ENCODE data around the gene CDH22.

DNA sequence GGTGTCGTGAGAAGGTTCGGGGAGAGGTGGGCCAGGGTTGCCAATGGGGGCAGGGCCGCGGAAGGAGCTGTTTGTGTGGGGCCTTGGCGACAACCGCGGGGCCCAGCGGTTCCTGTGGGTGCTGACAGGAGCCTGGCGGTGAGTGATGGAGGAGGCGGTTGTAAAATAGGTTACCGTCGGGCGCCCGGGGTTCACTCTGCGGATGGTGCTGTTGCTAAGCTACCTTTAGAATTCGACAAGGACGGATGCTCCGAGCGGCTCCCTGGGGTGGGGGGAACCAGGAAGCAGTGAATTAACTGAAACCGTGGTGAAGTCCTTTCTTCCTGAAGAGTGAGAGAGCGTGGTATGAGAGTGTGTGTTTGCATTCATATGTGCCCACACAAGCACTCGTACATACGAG is 61.7 kb downstream of the CDH22 start:
- TF ChIP-seq, protein P1, sequence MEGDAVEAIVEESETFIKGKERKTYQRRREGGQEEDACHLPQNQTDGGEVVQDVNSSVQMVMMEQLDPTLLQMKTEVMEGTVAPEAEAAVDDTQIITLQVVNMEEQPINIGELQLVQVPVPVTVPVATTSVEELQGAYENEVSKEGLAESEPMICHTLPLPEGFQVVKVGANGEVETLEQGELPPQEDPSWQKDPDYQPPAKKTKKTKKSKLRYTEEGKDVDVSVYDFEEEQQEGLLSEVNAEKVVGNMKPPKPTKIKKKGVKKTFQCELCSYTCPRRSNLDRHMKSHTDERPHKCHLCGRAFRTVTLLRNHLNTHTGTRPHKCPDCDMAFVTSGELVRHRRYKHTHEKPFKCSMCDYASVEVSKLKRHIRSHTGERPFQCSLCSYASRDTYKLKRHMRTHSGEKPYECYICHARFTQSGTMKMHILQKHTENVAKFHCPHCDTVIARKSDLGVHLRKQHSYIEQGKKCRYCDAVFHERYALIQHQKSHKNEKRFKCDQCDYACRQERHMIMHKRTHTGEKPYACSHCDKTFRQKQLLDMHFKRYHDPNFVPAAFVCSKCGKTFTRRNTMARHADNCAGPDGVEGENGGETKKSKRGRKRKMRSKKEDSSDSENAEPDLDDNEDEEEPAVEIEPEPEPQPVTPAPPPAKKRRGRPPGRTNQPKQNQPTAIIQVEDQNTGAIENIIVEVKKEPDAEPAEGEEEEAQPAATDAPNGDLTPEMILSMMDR (conservative IDR thresholded peaks at IDR 0.05 in 1 of 2, IDR thresholded peaks at IDR 0.05 in 1 of 2; ENCODE audit: low read depth in 1 of 2, low read length in 2 of 2): no peak
- no peak for TF ChIP-seq EZH2 (IDR thresholded peaks at IDR 0.05; ENCODE audit: low read length, missing control alignments)
